GM18511 (cell line): ENCODE data around the gene KCND3.

ENCODE experiments used
- ATAC-seq: cut with Tn5 transposase; IDR thresholded peaks from one replicate; pipeline ENCODE4 v1.9.1; 2021; ENCODE audit warnings: mild to moderate bottlenecking, moderate library complexity; ENCODE audit not compliant: unreplicated experiment

KCND3 gene

GRCh38 chr1:111989531-111990025 lies at the start of gene KCND3:
TSS of gene KCND3 (minus strand) at chr1:111989668.
- ATAC-seq = no peak

- no peak for ATAC-seq
Observed at GRCh38 chr1:112034277-112034676, 44.8 kb upstream of the KCND3 start.

- no peak for ATAC-seq
Observed at GRCh38 chr1:112033439-112034120, 44.1 kb upstream of the KCND3 start.

GRCh38 chr1:112030157-112030556 lies 40.7 kb upstream of the KCND3 start:
- no peak for ATAC-seq

- no peak for ATAC-seq
Observed at GRCh38 chr1:112027696-112028095, 38.2 kb upstream of the KCND3 start.

- ATAC-seq = no peak
Observed at GRCh38 chr1:112026501-112026900, 37.0 kb upstream of the KCND3 start.

GRCh38 chr1:112026016-112026415 lies 36.5 kb upstream of the KCND3 start:
- ATAC-seq = no peak

GRCh38 chr1:112021263-112021662 lies 31.8 kb upstream of the KCND3 start:
- no peak for ATAC-seq

GRCh38 chr1:112017183-112017582 lies 27.7 kb upstream of the KCND3 start:
- no peak for ATAC-seq

- ATAC-seq = no peak
Observed at GRCh38 chr1:112012823-112013222, 23.4 kb upstream of the KCND3 start.

GRCh38 chr1:112011202-112011601 lies 21.7 kb upstream of the KCND3 start:
- ATAC-seq = no peak

- ATAC-seq = no peak
Observed at GRCh38 chr1:112007169-112007568, 17.7 kb upstream of the KCND3 start.

- no peak for ATAC-seq
Observed at GRCh38 chr1:112006416-112007025, 17.1 kb upstream of the KCND3 start.

- ATAC-seq = no peak
Observed at GRCh38 chr1:112004076-112004475, 14.6 kb upstream of the KCND3 start.

- ATAC-seq = no peak
Observed at GRCh38 chr1:112002514-112002913, 13.0 kb upstream of the KCND3 start.

- ATAC-seq = no peak
Observed at GRCh38 chr1:112001436-112001835, 12.0 kb upstream of the KCND3 start.

GRCh38 chr1:112000048-112000447 lies 10.6 kb upstream of the KCND3 start:
- ATAC-seq = no peak

GRCh38 chr1:111998332-111998731 lies 8.9 kb upstream of the KCND3 start:
- ATAC-seq = no peak

- ATAC-seq = no peak
Observed at GRCh38 chr1:111992476-111992875, 3.0 kb upstream of the KCND3 start.

GRCh38 chr1:111990878-111991718 lies 1.6 kb upstream of the KCND3 start:
- no peak for ATAC-seq

- ATAC-seq = no peak
Observed at GRCh38 chr1:111990026-111990877, 784 bp upstream of the KCND3 start.
